Measurements from ENCODE around the gene SLFN14.
"Not testable (repeated sequence)": the region's sequence is repeated elsewhere in the genome, so short reads cannot be mapped to it uniquely, and the experiment has no call there.

Gene SLFN14

DNA sequence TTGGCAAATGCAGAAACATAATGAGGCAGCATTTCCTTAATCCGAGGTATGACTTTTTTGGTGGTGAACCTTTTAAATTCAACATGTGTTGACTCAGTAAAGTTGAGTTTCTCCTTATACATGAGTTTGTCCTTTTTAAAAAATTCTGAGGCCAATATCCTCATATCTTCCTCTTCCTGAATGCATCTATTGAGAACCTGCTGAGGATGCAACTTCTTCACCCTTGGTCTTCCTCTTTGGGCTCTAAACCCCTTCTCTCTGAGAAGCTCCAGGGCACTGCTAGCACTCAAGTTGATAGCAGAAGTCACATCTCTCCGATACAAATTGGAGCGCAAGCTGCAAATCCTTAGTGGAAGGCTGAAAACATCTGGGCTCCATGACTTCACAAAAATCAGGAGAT, 3.3 kb downstream of the SLFN14 start:
- DNase-seq, result no peak

DNA sequence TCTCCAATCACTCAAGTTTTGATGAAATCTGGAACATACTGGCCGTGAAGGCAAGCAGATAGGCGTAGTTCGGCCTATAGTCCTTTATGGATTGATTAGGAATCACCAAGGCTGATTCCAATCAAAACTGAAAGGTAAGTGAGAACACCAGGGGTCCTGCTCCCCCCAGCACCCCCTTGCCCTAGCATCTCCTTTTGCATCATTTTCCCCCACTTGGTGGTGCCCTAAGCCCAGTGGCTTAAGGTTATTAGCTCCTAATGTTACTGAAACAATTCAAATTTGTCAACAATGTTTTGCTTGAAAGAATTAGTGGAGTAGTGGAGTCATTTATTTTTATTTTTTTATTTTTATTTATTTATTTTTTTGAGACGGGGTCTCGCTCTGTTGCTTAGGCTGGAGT, 4.9 kb downstream of the SLFN14 start:
- no peak for DNase-seq

- no peak for DNase-seq
Measured at GRCh38 chr17:35554668-35555067, 6.0 kb downstream of the SLFN14 start.

GRCh38 chr17:35553310-35553709, 7.3 kb downstream of the SLFN14 start:
- no peak for DNase-seq

DNA sequence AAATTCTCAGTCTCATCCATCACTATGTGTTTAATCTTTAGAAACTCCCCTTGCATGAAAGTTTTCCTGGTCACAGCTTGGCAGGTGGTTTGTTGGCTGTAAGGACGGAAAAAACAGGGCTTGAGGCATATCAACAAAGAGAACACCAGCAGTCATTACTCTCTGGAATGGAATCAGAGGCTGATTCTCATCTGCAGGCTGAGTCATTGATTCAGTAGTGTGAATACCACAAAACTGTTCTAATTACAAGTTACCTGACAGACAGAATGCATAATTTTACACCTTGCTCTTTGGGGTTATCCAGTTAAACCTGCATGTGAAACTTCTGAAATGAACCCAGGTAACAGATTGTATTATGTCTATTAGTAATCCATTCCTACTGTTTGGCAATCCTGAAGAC, 11.6 kb downstream of the SLFN14 start:
- no peak for DNase-seq

DNA sequence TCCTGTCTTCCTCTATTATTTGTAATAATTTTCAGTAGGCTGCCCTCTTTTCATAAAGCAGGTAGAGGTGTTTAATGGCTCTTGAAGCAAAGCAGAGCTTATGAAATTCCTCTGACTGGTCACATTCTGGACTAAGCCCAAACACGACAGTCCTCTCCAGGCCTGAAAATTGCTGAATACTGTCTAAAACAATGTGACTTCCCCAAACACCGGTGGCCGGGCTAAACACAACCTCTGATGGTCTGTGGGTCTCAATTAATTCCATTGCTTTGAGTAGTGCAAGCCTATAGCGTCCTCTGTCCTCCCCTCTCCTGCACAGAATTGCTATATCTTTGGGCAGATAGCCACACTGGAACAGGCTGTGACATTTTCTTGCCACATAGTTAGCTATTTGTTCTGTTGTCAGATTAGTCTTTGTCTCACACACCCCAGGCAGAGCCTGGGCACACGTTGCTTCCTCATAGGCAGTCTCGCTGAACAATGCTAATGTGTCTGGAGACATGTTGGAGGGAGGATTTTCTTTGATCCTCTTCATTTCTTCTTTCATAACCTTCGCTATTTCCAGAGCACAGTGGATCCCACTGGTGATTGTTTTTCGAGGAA, 12.3 kb downstream of the SLFN14 start:
- no peak for DNase-seq

- no peak for DNase-seq
Measured at GRCh38 chr17:35546487-35546886, 14.1 kb downstream of the SLFN14 start.

- no peak for DNase-seq
Measured at GRCh38 chr17:35545150-35545549, 15.5 kb downstream of the SLFN14 start.

DNA sequence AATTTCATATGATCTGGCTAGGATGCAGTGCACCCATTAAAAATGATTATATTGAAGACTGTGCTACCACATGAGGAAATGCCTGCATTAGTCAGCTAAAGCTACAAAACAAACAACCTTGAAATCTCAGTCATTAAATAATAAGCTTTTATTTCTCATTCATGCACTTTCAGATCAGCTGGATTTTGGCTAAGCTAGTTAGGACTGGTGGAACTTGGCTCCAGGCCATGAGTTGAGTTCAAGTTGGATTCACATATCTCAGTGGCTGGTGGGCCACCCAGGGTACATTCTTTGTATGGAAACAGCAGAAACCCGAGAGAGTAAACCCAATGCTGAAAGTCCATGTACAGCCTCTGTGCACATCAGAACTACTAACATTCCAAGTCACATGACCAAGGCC, 16.8 kb downstream of the SLFN14 start:
- DNase-seq, result no peak

GRCh38 chr17:35542990-35543389, 17.6 kb downstream of the SLFN14 start:
- no peak for DNase-seq

DNA sequence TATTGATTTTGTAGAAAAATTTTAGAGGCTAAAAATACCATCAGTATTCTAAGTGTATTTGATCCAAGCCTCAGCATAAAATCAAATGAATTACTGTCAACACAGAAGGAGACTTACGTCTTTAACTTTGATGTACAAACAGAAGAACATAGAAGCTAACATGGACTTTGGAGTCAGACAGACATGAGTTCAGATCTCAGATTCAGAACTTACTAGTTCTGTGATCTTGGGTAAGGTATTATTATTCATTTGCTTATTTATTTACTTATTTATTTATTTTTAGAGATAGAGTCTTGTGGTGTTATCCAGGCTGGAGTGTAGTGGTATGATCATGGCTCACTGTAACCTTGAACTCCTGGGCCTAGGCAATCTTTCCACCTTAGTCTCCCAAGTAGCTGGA, 19.2 kb downstream of the SLFN14 start:
- no peak for DNase-seq

GRCh38 chr17:35540589-35541404, 19.8 kb downstream of the SLFN14 start:
- peak; percentile 63 to 64 for DNase-seq

DNA sequence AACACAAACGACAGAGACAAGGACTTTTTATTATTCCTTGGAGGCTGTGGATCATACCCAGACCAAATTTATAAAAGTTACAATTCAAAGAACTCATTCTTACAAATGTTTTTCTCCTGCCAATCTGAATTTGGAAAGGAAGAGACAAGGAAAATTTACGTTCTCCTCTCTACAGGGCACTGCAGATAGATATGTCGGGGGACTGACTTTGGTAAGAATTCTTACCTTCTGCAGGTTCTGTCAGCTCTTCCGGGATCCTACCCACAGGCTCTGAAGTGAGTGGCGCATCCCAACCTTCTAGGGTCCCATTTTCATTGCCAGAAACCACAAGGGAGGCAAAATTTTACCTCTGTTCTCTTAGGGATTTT, 21.0 kb downstream of the SLFN14 start:
- no peak for DNase-seq

GRCh38 chr17:35537601-35538141, 22.9 kb downstream of the SLFN14 start, which contains the start of gene SLFN12L:
TSS of gene SLFN12L (minus strand) at chr17:35537678. CDS start at chr17:35522364, 15,314 bp downstream.
- DNase-seq, result peak; percentile 41 to 86

DNA sequence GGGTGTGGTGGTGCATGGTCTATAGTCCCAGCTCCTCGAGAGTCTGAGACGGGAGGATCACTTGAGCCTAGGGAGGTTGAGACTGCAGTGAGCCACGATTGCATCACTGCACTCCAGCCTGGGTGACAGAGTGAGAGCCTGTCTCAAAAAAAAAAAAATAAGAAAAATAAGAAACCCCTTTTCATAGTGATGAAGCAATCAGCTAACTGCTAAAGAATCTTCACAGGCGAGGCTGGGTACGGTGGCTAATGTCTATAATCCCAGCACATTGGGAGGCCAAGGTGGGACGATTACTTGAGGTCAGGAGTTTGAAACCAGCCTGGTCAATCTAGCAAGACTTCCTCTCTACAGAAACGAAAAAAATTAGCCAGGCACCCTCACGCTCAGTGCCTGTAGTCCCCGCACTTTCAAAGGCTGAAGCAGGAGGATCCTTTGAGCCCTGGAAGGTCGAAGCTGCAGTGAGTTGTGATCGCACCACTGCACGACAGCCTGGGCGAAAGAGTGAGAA, 23.9 kb downstream of the SLFN14 start:
- DNase-seq, result peak in 1 of 2 donors; percentile 17

GRCh38 chr17:35535406-35535805, 25.2 kb downstream of the SLFN14 start:
- not testable (repeated sequence) for DNase-seq

GRCh38 chr17:35534576-35535093, 26.0 kb downstream of the SLFN14 start:
- no peak for DNase-seq

GRCh38 chr17:35531160-35531559, 29.5 kb downstream of the SLFN14 start:
- peak in 1 of 2 donors; percentile 60 for DNase-seq

DNA sequence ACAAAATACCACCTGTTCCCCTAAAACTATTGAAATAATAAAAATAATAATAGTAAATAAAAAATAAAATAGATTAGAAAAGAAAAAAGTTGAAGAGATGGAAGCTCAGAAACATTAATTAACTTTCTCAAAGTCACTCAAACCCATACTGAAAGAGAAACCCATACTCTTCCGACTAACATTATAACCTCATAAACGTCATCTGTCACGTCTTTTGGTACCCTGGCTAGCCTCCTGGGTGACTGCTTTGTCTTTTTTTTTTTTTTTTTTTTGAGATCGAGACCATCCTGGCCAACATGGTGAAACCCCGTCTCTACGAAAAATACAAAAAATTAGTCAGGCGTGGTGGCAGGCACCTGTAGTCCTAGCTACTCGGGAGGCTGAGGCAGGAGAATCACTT, 30.8 kb downstream of the SLFN14 start:
- DNase-seq, result peak in 1 of 2 donors; percentile 57

- not testable (repeated sequence) for DNase-seq
Measured at GRCh38 chr17:35529326-35529725, 31.3 kb downstream of the SLFN14 start.

- no peak for DNase-seq
Measured at GRCh38 chr17:35523296-35523695, 37.3 kb downstream of the SLFN14 start.

- peak; percentile 58 to 64 for DNase-seq
Measured at GRCh38 chr17:35521654-35522256, 38.9 kb downstream of the SLFN14 start.

DNA sequence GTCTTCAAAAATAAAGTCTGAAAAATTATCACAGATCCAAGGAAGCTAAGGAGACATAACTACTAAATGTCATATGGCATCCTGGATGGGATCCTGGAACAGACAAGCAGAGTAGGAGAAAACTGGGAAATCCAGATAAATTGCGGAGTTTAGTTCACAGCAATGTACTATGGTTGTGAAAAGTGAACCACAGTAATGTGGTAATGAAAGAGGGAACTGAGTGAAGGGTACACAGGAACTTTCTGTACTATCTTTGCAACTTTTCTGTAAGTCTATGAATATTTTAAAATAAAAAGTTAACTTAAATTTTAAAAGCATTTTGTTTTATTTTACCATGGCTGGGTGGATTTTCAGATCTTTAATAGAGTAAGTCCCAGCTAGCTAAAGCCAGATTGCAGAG, 39.5 kb downstream of the SLFN14 start:
- DNase-seq, result no peak
